K562 (cell line): ENCODE data around the gene AIFM3. TPM values are rescaled to one million over a fixed set of nuclear protein-coding genes. Genes with fewer than 3 reads are reported as not detected.
A peak's percentile ranks its signal among the peaks of the same experiment; 100 is the strongest.

ENCODE experiments used
- GABPB2 ChIP-seq: fragments of 250-450 bp; sonication (Bioruptor Pico); conservative IDR thresholded peaks from 2 replicates; pipeline ENCODE4 v1.5.1; 2021; ENCODE audit warnings: mild to moderate bottlenecking
- NCOA2 ChIP-seq, 2 experiments: fragments of 450-650 bp; IDR thresholded peaks; 2 replicates each; pipeline ENCODE4 v1.6.1; 2018; ENCODE audit warnings: mild to moderate bottlenecking in 2 of 2, moderate library complexity in 1 of 2; ENCODE audit not compliant: partially characterized antibody in 2 of 2
- NFIX ChIP-seq: fragments of 250-450 bp; sonication (Bioruptor Pico); IDR thresholded peaks from 2 replicates; pipeline ENCODE4 v1.4.0; 2020; ENCODE audit warnings: low read depth, mild to moderate bottlenecking, moderate library complexity
- TCFL5 ChIP-seq: fragments of 250-450 bp; sonication (Bioruptor Pico); conservative IDR thresholded peaks from 2 replicates; pipeline ENCODE4 v1.6.1; 2021; ENCODE audit warnings: mild to moderate bottlenecking, moderate library complexity, matching md5 sums
- XRCC4 ChIP-seq: IDR thresholded peaks from one replicate; pipeline ENCODE4 v1.6.1; 2011; ENCODE audit not compliant: insufficient read depth, insufficient read length; ENCODE audit errors: extremely low read depth
- polyA plus RNA-seq, 8 experiments: library from polyadenylated mRNA; depleted of rRNA in 4 of 8; stranded (reverse) in 5 of 8; unstranded in 3 of 8; fragments of >200 nt; fragmentation: Nextera tagmentation in 2 of 8; fragmentation: Illumina TruSeq in 1 of 8; extraction: Ambion mirVana in 2 of 8; extraction: Trizol in 1 of 8; gene quantifications; 2 replicates each; pipeline versions ENCODE4 v1.2.1 to v1.2.3, GENCODE V29; 2011 to 2014; ENCODE audit warnings: inconsistent platforms in 1 of 8, missing spikeins in 1 of 8
- total RNA-seq, 7 experiments: library from RNA; depleted of rRNA in 6 of 7; stranded (reverse); fragments of >200 nt in 6 of 7; fragmentation: Illumina TruSeq in 2 of 7; extraction: Trizol in 2 of 7; gene quantifications; 2 replicates each; pipeline versions ENCODE4 v1.2.1 to v1.2.3, GENCODE V29; 2011 to 2021; ENCODE audit warnings: low replicate concordance in 1 of 7
- TF ChIP-seq, protein P1 (sequence below), 2 experiments: fragments of 450-650 bp in 1 of 2; sonication (generic) in 1 of 2; formaldehyde crosslinking in 1 of 2; IDR thresholded peaks; 2 replicates each; pipeline versions ENCODE4 v1.7.1 to v1.9.0; 2016 to 2022; ENCODE audit warnings: inconsistent platforms in 1 of 2, mild to moderate bottlenecking in 1 of 2, missing genetic modification reagents in 1 of 2
- TF ChIP-seq, protein P2 (sequence below): sonication (generic); formaldehyde crosslinking; IDR thresholded peaks from 2 replicates; pipeline ENCODE4 v1.8.0; 2022; ENCODE audit warnings: mild to moderate bottlenecking, missing genetic modification reagents

Gene AIFM3
- total and polyA plus RNA-seq, 9 of the 15 experiments (the other 6 are each of a cell fraction or from before 2014, with no cell fraction given) = 0.03 to 0.20 (median 0.07) TPM; not detected in 1

DNA sequence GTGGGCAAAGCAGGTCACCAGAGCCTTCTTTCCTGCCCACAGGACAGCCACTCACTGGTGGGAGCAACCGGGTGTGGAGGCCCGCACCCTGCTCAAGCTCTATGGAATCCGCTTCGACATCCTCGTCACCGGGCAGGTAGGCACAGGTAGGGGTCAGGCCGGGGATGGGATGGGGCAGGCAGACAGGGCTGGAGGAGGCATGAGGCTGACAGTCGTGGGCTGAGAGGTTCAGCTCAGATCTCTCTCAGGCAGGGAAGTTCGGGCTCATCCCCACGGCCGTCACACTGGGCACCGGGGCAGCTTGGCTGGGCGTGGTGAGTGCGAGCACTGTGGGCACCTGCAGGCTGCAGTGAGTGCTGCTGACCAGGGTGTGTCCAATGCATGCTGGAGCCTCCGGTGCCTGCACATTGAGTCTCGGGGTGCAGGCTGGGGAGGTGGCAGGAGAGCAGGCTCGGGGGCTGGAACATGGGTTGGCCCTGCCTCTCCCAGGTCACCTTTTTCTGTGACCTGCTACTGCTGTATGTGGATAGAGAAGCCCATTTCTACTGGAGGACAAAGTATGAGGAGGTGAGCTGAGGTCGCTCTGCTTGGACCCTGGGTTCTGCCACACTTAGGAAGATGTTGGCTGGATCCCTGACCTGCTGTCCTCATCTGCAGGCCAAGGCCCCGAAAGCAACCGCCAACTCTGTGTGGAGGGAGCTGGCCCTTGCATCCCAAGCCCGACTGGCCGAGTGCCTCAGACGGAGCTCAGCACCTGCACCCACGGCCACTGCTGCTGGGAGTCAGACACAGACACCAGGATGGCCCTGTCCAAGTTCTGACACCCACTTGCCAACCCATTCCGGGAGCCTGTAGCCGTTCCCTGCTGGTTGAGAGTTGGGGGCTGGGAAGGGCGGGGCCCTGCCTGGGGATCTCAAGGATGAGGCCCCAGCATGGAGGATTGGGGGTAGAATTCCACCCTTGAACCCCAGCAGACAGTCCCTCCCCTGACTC lies 59.0 kb downstream of the AIFM3 start (continued):
- TF ChIP-seq, protein P1, sequence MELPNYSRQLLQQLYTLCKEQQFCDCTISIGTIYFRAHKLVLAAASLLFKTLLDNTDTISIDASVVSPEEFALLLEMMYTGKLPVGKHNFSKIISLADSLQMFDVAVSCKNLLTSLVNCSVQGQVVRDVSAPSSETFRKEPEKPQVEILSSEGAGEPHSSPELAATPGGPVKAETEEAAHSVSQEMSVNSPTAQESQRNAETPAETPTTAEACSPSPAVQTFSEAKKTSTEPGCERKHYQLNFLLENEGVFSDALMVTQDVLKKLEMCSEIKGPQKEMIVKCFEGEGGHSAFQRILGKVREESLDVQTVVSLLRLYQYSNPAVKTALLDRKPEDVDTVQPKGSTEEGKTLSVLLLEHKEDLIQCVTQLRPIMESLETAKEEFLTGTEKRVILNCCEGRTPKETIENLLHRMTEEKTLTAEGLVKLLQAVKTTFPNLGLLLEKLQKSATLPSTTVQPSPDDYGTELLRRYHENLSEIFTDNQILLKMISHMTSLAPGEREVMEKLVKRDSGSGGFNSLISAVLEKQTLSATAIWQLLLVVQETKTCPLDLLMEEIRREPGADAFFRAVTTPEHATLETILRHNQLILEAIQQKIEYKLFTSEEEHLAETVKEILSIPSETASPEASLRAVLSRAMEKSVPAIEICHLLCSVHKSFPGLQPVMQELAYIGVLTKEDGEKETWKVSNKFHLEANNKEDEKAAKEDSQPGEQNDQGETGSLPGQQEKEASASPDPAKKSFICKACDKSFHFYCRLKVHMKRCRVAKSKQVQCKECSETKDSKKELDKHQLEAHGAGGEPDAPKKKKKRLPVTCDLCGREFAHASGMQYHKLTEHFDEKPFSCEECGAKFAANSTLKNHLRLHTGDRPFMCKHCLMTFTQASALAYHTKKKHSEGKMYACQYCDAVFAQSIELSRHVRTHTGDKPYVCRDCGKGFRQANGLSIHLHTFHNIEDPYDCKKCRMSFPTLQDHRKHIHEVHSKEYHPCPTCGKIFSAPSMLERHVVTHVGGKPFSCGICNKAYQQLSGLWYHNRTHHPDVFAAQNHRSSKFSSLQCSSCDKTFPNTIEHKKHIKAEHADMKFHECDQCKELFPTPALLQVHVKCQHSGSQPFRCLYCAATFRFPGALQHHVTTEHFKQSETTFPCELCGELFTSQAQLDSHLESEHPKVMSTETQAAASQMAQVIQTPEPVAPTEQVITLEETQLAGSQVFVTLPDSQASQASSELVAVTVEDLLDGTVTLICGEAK (IDR thresholded peaks at IDR 0.05) = no peak
- TF ChIP-seq, protein P1 (CRISPR knock-in tag; IDR thresholded peaks at IDR 0.05) = no peak
- TF ChIP-seq TCFL5 (CRISPR knock-in tag) = no peak
- no peak for TF ChIP-seq NCOA2 (IDR thresholded peaks at IDR 0.05; ENCODE audit: partially characterized antibody in 2 of 2)
- no peak for TF ChIP-seq GABPB2
- TF ChIP-seq, protein P2, sequence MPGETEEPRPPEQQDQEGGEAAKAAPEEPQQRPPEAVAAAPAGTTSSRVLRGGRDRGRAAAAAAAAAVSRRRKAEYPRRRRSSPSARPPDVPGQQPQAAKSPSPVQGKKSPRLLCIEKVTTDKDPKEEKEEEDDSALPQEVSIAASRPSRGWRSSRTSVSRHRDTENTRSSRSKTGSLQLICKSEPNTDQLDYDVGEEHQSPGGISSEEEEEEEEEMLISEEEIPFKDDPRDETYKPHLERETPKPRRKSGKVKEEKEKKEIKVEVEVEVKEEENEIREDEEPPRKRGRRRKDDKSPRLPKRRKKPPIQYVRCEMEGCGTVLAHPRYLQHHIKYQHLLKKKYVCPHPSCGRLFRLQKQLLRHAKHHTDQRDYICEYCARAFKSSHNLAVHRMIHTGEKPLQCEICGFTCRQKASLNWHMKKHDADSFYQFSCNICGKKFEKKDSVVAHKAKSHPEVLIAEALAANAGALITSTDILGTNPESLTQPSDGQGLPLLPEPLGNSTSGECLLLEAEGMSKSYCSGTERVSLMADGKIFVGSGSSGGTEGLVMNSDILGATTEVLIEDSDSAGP (CRISPR knock-in tag) = no peak
- TF ChIP-seq XRCC4 = no peak
- 0 out of 2 replicates have a peak, but pooled peaks have one; percentile 5 for TF ChIP-seq NFIX (CRISPR knock-in tag)
